GM12873 (cell line): Measurements from ENCODE around the gene CLP1.

Experiments
- CTCF ChIP-seq: IDR thresholded peaks from 2 replicates; pipeline ENCODE4 v1.5.1; 2012; ENCODE audit warnings: low read depth, mild to moderate bottlenecking, moderate library complexity, low read length, control low read depth; ENCODE audit not compliant: insufficient read depth; ENCODE audit errors: missing control alignments

Gene CLP1

GRCh38 chr11:57698843-57699365 is 41.3 kb downstream of the CLP1 start:
- TF ChIP-seq CTCF, result no peak

GRCh38 chr11:57699813-57700212 is 42.3 kb downstream of the CLP1 start:
- TF ChIP-seq CTCF, result no peak

- TF ChIP-seq CTCF, result no peak
These were observed 42.9 kb downstream of the CLP1 start for GRCh38 chr11:57700425-57700824.

GRCh38 chr11:57703341-57703740 is 45.8 kb downstream of the CLP1 start:
- no peak for TF ChIP-seq CTCF

GRCh38 chr11:57704932-57705331 is 47.4 kb downstream of the CLP1 start:
- no peak for TF ChIP-seq CTCF

GRCh38 chr11:57709802-57710367 is 52.3 kb downstream of the CLP1 start:
- no peak for TF ChIP-seq CTCF
